Mesothelial cell of epicardium (in vitro differentiated cells): ENCODE results near the gene TACC2. TPM values are rescaled to one million over a fixed set of nuclear protein-coding genes. Genes with fewer than 3 reads are reported as not detected.
A peak's percentile ranks its signal among the peaks of the same experiment; 100 is the strongest.
"Not testable (repeated sequence)": the region's sequence is repeated elsewhere in the genome, so short reads cannot be mapped to it uniquely, and the experiment has no call there.

ENCODE experiments used
- DNase-seq, 2 experiments: peaks; one replicate each; pipeline ENCODE4 v3.0.0; 2021; ENCODE audit warnings: low spot score in 2 of 2; ENCODE audit not compliant: unreplicated experiment in 2 of 2
- H3K27ac Mint-ChIP-seq: 2 replicates; pipeline ENCODE4 v1.8.0; 2021; ENCODE audit warnings: mixed read lengths
- H3K27me3 Mint-ChIP-seq: 2 replicates; pipeline ENCODE4 v1.8.0; 2021; ENCODE audit warnings: low read depth, mixed read lengths
- H3K36me3 Mint-ChIP-seq: 2 replicates; pipeline ENCODE4 v1.8.0; 2021; ENCODE audit warnings: mixed read lengths
- H3K4me1 Mint-ChIP-seq: 2 replicates; pipeline ENCODE4 v1.8.0; 2021; ENCODE audit warnings: mixed read lengths
- H3K4me3 Mint-ChIP-seq: 2 replicates; pipeline ENCODE4 v1.8.0; 2021; ENCODE audit warnings: mild to moderate bottlenecking, moderate library complexity, mixed read lengths
- H3K9me3 Mint-ChIP-seq: 2 replicates; pipeline ENCODE4 v1.8.0; 2021; ENCODE audit warnings: mixed read lengths
- CTCF ChIP-seq: fragments of 200-600 bp; sonication (generic); IDR thresholded peaks from one replicate; pipeline ENCODE4 v1.5.0; 2021; ENCODE audit warnings: antibody characterized with exemption; ENCODE audit not compliant: unreplicated experiment
- total RNA-seq: library from RNA; stranded (reverse); gene quantifications from 3 replicates; pipeline ENCODE4 v1.2.1, GENCODE V29; 2021

The TACC2 gene
- total RNA-seq, 1 donor from 2014 or later, result 25.5 TPM

GRCh38 chr10:121961456-121961855 lies 27.5 kb upstream of the TACC2 start:
- H3K9me3 Mint-ChIP-seq, result no peaks in the 10 kb centered on the region
- TF ChIP-seq CTCF, result no peak
- H3K36me3 Mint-ChIP-seq, result peaks cover 31% of the 10 kb centered on the region
- no peak overlapping the region for H3K4me3 Mint-ChIP-seq
- no peak overlapping the region for H3K27ac Mint-ChIP-seq
- no peak for DNase-seq
- no peaks in the 10 kb centered on the region for H3K4me1 Mint-ChIP-seq
- no peaks in the 10 kb centered on the region for H3K27me3 Mint-ChIP-seq

DNA sequence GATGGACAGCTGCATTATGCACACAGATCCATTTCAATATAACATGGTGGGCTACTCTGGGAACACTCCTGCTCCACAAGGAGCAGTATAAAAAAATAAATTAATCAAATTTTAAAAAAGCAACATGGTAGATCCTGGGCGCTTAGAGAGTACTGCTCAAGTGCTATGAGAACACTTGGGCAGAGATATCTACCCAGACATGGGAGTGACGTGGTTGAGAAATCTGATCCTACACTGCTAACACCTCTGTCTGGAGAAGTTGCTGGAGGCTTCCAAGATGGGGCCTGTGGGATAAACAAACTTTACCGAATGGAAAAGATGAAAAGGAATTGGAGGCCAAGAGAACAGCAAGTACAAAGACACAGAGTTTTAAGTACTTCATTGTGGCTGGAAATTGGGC lies 23.0 kb upstream of the TACC2 start:
- H3K4me3 Mint-ChIP-seq, result no peak overlapping the region
- peaks cover 28% of the 10 kb centered on the region for H3K36me3 Mint-ChIP-seq
- no peak for TF ChIP-seq CTCF
- H3K4me1 Mint-ChIP-seq, result no peaks in the 10 kb centered on the region
- H3K9me3 Mint-ChIP-seq, result no peaks in the 10 kb centered on the region
- H3K27me3 Mint-ChIP-seq, result no peaks in the 10 kb centered on the region
- H3K27ac Mint-ChIP-seq, result peak overlapping the region; percentile 56
- no peak for DNase-seq

- not testable (repeated sequence) for H3K27me3 Mint-ChIP-seq, DNase-seq, H3K27ac Mint-ChIP-seq, H3K9me3 Mint-ChIP-seq, H3K4me3 Mint-ChIP-seq, H3K4me1 Mint-ChIP-seq
- H3K36me3 Mint-ChIP-seq, result peaks cover 27% of the 10 kb centered on the region
Observed at GRCh38 chr10:121969086-121969485, 19.9 kb upstream of the TACC2 start.

DNA sequence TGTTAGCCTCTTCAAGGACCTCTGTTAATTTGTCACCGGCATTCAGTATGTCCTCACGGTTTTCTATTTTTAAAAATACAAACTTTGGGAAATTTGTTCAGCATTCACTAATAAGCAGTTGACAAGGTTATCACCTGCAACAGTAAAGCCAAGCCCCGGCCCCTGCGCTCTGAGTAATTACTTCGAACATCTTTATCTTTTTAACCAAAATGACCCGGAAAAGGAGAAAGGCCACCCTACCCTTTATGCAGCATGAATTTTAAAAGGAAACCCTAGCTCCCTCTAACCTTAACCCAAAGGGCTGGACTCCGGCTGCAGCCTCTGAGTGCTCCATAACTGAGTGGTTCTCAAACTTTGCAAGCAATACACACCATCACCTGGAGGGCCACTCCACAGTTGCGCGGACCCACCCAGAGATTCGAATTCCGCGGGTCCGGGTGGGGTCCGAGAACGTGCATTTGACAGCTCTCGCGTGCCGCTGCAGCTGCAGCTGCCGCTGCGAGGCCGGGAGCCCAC lies 14.9 kb upstream of the TACC2 start:
- Mint-ChIP-seq H3K36me3 (peaks cover 21% of the 10 kb centered on the region), H3K27me3 (no peaks in the 10 kb centered on the region), H3K9me3 (peaks cover 17% of the 10 kb centered on the region), H3K27ac (peak overlapping the region; percentile 39), H3K4me3 (peak overlapping the region; percentile 74), H3K4me1 (peaks cover 10% of the 10 kb centered on the region)
- no peak for TF ChIP-seq CTCF
- DNase-seq, result no peak

GRCh38 chr10:121974535-121975294 lies 14.2 kb upstream of the TACC2 start, which contains the start of gene NSMCE4A:
Gene NSMCE4A (minus strand): TSS chr10:121975217. CDS start chr10:121975165, 52 bp downstream.
- no peak for TF ChIP-seq CTCF
- Mint-ChIP-seq H3K9me3 (peaks cover 17% of the 10 kb centered on the region), H3K27ac (peak within 1 kb of the TSS; percentile 39), H3K27me3 (no peaks in the 10 kb centered on the region), H3K4me1 (peaks cover 10% of the 10 kb centered on the region), H3K36me3 (peaks cover 21% of the 10 kb centered on the region), H3K4me3 (peak within 1 kb of the TSS; percentile 74)
- DNase-seq, result peak; percentile 59 to 81

DNA sequence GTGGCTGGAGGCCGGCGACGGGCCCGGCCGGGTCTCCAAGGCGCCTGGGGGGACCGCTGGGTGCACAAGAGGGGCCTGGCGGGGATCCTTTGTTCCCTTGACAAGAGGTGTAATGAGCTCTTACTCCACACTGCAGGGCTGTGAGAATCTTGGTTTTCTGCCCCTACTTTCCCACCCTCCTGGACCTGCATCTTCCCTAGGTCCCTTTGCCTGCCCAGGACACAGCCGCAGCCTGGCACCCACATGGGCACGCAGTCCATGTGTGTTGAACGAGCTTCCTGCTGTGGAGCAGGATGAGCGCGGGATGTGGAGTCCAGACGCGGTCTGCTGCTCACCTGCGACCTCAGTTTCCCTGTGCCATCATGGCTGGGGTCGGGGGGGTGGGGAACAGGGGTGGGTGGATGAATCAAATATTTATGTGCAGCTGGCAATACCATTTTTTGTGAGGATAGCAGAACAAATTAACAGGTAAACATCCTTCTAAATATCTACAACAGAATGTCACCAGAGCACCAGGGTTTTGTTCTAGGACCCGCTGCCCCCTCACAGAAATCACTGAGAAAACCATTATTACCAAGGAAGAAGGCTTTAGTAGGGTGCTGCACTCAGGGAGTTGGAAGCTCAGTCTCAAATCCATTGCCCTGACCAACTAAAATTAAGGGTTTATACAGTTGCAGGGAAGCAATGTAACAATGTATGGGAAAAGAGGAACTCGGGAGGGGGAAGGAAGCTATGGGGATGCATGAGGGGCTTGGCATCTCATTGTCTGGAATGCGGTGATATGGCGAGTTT lies 13.5 kb upstream of the TACC2 start:
- Mint-ChIP-seq H3K9me3 (peaks cover 17% of the 10 kb centered on the region), H3K27me3 (no peaks in the 10 kb centered on the region), H3K4me1 (peaks cover 10% of the 10 kb centered on the region), H3K27ac (peak overlapping the region; percentile 21), H3K36me3 (peaks cover 21% of the 10 kb centered on the region), H3K4me3 (peak overlapping the region; percentile 63)
- TF ChIP-seq CTCF, result no peak
- no peak for DNase-seq
